GM12892 (cell line): Measurements from ENCODE around the gene ADAMTS16.

Experiments used
- POLR2AphosphoS5 ChIP-seq: IDR thresholded peaks from 2 replicates; pipeline ENCODE4 v1.6.1; 2011; ENCODE audit warnings: low read depth, low read length, control low read depth
- TAF1 ChIP-seq: IDR thresholded peaks from 2 replicates; pipeline ENCODE4 v1.6.1; 2011; ENCODE audit warnings: low read depth, mild to moderate bottlenecking, control low read depth, low read length, borderline replicate concordance

DNA sequence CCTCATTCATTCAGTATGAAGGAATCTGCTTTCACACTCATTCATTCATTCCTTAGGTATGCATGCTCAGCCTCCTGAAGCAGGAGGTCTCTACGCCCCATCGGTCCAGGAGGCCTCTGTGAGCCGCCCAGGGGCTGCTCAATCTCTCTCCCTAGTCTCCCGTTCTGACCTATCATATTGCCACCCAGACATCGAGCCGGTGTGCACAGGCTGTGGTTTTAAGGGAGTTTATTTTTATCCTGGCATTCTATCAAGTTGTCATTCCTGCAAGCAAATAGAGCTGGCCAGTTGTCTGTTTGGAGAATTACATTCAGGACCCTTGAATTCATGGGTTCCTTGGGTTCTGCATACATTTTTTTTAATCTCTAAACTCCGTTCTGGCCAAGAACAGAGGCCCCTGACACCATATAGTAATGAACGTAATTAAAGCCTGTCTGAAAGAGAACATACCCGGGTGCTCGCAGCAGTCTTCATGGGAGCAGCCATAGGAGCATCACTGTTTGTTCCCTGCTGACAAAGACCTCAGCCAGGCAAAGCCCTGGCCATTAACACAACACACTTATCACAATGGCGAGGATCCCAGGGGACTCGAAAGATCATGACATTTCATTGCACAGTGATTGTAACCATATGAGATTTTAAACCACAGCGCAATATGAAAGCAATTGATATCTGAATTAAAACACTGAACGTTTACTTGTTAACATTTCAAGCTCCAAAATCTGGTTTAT lies 80.9 kb downstream of the ADAMTS16 start:
- TF ChIP-seq POLR2AphosphoS5: no peak
- TF ChIP-seq TAF1: no peak
